Ascending aorta (tissue), 2 donors: Measurements from ENCODE around the gene ERC1. TPM values are rescaled to one million over a fixed set of nuclear protein-coding genes. Genes with fewer than 3 reads are reported as not detected.

Source experiments
- DNase-seq, 2 donors: peaks; one replicate each; pipeline ENCODE4 v3.0.0-alpha.2; 2019; ENCODE audit warnings: low spot score in 2 of 2
- H3K27ac ChIP-seq, 2 donors: fragments of 200-600 bp; sonication (generic); one replicate each; pipeline ENCODE4 v1.5.1; 2016 to 2017; ENCODE audit warnings: mild to moderate bottlenecking in 1 of 2
- H3K27me3 ChIP-seq: fragments of 200-600 bp; sonication (generic); one replicate; pipeline ENCODE4 v1.5.1; 2017
- H3K36me3 ChIP-seq, 2 donors: fragments of 200-600 bp; sonication (generic); one replicate each; pipeline ENCODE4 v1.5.1; 2016
- H3K4me1 ChIP-seq, 2 donors: fragments of 200-600 bp; sonication (generic); one replicate each; pipeline ENCODE4 v1.5.1; 2016 to 2017; ENCODE audit warnings: mild to moderate bottlenecking in 1 of 2
- H3K4me3 ChIP-seq, 2 donors: fragments of 200-600 bp; sonication (generic); one replicate each; pipeline ENCODE4 v1.5.1; 2016 to 2017; ENCODE audit warnings: mild to moderate bottlenecking in 1 of 2
- H3K9me3 ChIP-seq, 2 donors: fragments of 200-600 bp; sonication (generic); one replicate each; pipeline ENCODE4 v1.5.1; 2016
- CTCF ChIP-seq, 3 experiments: fragments of 200-600 bp in 2 of 3; fragments of 450-650 bp in 1 of 3; sonication (generic) in 2 of 3; IDR thresholded peaks; one replicate each; pipeline ENCODE4 v1.5.1; 2016 to 2019; ENCODE audit warnings: antibody characterized with exemption in 3 of 3, mild to moderate bottlenecking in 1 of 3, moderate library complexity in 1 of 3
- intact Hi-C: fragments of 100-400 bp; cut with DNase I; formaldehyde crosslinking; loops from one replicate; pipeline ENCODE4 v1.15.1; 2023
- total RNA-seq: library from RNA; depleted of rRNA; stranded (reverse); fragments of >200 nt; gene quantifications from one replicate; pipeline ENCODE4 v1.1.0, GENCODE V29; 2016

The ERC1 gene
- total RNA-seq, 1 donor from 2014 or later = 41.4 TPM

DNA sequence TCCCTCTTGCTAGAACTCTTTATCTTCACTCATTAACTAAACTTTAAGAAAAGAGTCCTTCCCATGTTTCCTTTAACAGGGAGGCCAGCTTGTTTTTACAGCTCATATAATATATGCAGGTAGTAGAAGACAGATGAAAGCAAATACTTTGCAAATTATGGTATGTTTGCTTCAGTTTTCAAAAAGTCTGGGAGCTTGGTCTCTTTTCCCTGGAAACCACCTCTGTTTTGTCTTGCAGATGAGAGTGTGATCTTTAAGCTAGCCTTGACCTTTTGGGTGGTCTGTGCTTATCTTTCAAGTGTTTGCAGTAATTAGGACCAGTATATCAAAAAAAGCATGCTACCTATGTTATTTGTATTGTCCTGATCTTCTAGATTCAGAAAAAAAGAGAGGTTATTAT is 62.7 kb downstream of the ERC1 start:
- Histone ChIP-seq H3K9me3 (peaks cover 0 to 10% of the 10 kb centered on the region in 2 donors), H3K4me1 (peaks cover 0 to 8% of the 10 kb centered on the region in 2 donors), H3K4me3 (no peak overlapping the region), H3K27ac (no peak overlapping the region), H3K36me3 (no peaks in the 10 kb centered on the region), H3K27me3 (no peaks in the 10 kb centered on the region)
- TF ChIP-seq CTCF (IDR thresholded peaks at IDR 0.05) = no peak
- DNase-seq = no peak
- intact Hi-C loops = no loop called here

- intact Hi-C loops = no loop called here
- Histone ChIP-seq H3K27me3 (no peaks in the 10 kb centered on the region), H3K9me3 (peaks cover 0 to 16% of the 10 kb centered on the region in 2 donors), H3K27ac (no peak overlapping the region), H3K4me1 (peaks cover 0 to 8% of the 10 kb centered on the region in 2 donors), H3K36me3 (no peaks in the 10 kb centered on the region), H3K4me3 (no peak overlapping the region)
- no peak for TF ChIP-seq CTCF (IDR thresholded peaks at IDR 0.05)
- no peak for DNase-seq
Measured at GRCh38 chr12:1054117-1054870, 63.3 kb downstream of the ERC1 start.

DNA sequence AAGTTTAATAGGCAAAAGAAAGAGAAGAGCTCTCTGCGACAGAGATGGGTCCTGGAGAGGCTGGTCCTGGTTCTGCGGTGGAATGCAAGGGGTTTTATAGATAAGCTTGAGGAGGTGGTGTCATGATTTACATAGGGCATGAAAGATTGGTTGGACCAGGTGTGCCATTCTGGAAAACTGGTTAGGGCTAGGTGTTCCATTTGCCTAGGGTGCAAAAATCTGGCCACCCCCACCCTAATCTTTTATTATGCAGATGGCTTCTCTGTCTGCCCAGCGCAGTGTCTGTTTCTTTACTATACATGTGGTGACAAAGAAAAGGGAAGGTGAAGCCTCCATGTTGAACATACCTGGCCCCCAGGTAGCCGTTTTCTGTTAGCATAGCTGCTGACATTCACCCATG is 65.4 kb downstream of the ERC1 start:
- peaks cover 0 to 19% of the 10 kb centered on the region in 2 donors for H3K9me3 ChIP-seq
- intact Hi-C loops = no loop called here
- DNase-seq = no peak

GRCh38 chr12:1058423-1058822 is 67.4 kb downstream of the ERC1 start:
- intact Hi-C loops = no loop called here
- Histone ChIP-seq H3K4me3 (no peak overlapping the region), H3K27ac (no peak overlapping the region), H3K4me1 (peaks cover 0 to 8% of the 10 kb centered on the region in 2 donors), H3K36me3 (no peaks in the 10 kb centered on the region), H3K27me3 (no peaks in the 10 kb centered on the region), H3K9me3 (peaks cover under 1 to 32% of the 10 kb centered on the region in 2 donors)
- TF ChIP-seq CTCF (IDR thresholded peaks at IDR 0.05) = no peak
- DNase-seq = no peak

More for the DNA sequence above, 65.4 kb downstream of the ERC1 start:
- Histone ChIP-seq H3K4me3 (no peak overlapping the region), H3K4me1 (peaks cover 0 to 8% of the 10 kb centered on the region in 2 donors), H3K36me3 (no peaks in the 10 kb centered on the region), H3K27ac (no peak overlapping the region), H3K27me3 (no peaks in the 10 kb centered on the region)
- no peak for TF ChIP-seq CTCF (IDR thresholded peaks at IDR 0.05)

GRCh38 chr12:1059162-1059561 is 68.1 kb downstream of the ERC1 start:
- H3K4me1 ChIP-seq = peaks cover 0 to 5% of the 10 kb centered on the region in 2 donors
- no peak for TF ChIP-seq CTCF (IDR thresholded peaks at IDR 0.05)
- no peak overlapping the region for H3K27ac ChIP-seq
- H3K36me3 ChIP-seq = no peaks in the 10 kb centered on the region
- no peak overlapping the region for H3K4me3 ChIP-seq
- peaks cover 6 to 38% of the 10 kb centered on the region in 2 donors for H3K9me3 ChIP-seq
- DNase-seq = no peak
- no peaks in the 10 kb centered on the region for H3K27me3 ChIP-seq
- intact Hi-C loops = no loop called here
